ENCODE results near the gene CKS1B.

DNA sequence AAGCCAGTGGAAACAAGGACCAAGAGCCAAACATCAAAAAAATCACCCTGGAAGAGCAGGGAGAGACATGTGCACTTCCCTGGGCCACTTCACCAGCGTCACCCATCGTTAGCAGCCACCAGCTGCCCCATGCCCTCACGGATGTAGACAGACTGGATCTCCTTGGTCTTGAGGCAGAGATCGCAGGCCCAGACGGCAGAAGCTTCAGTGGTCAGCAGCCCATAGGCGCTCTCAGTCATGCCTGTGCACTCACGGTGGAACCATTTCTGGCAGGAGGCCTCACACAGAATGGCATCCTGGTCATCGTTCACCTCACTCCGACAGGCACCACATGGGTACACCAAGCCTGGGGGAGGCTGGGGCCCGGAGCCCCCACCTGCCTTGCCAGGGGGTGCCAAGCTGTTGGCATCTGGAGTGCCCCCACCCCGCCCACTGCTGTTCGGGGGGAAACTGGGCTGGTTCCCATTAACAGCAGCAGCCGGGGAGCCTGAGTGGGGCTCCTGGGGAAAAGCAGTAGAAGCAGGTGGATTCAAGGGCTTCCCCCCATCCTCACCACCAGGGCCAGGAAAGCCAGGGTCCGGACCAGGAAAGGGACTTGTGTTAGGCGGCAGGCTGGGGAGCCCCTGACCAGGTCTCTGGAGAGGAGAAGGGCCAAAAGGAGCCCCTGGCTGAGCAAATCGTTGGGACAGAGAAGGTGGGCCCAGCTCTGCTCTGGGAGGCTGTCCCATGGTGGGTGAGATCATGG lies 15.6 kb upstream of the CKS1B start:
- TF ChIP-seq, protein P1, sequence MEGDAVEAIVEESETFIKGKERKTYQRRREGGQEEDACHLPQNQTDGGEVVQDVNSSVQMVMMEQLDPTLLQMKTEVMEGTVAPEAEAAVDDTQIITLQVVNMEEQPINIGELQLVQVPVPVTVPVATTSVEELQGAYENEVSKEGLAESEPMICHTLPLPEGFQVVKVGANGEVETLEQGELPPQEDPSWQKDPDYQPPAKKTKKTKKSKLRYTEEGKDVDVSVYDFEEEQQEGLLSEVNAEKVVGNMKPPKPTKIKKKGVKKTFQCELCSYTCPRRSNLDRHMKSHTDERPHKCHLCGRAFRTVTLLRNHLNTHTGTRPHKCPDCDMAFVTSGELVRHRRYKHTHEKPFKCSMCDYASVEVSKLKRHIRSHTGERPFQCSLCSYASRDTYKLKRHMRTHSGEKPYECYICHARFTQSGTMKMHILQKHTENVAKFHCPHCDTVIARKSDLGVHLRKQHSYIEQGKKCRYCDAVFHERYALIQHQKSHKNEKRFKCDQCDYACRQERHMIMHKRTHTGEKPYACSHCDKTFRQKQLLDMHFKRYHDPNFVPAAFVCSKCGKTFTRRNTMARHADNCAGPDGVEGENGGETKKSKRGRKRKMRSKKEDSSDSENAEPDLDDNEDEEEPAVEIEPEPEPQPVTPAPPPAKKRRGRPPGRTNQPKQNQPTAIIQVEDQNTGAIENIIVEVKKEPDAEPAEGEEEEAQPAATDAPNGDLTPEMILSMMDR (IDR thresholded peaks at IDR 0.05; ENCODE audit: low read length), result no peak
- TF ChIP-seq EZH2 (optimal IDR thresholded peaks at IDR 0.05; ENCODE audit: low read depth, low read length), result no peak
